Measurements from ENCODE around the gene SPOPL.
"Not testable (repeated sequence)": the region's sequence is repeated elsewhere in the genome, so short reads cannot be mapped to it uniquely, and the experiment has no call there.

SPOPL gene

DNA sequence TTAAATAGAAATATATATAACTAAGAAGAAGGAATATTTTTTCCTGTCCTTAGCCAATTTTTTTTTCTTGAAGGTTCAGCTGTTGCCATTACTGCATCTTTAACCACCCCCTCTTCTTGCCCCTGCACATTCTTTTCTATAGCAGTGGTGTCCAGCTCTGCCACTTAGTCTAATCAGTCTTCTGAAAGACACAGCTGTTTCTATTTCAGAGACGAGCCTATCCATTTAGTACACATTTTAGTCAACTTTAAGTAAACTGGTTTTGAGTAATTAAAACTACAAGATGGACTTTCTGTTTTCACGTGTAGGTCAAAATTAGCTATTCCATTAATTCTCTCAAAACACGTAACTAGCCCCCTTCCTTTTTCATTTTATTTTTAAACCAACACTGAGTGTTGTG, 21.0 kb downstream of the SPOPL start:
- in situ Hi-C loops (cut with HindIII; ENCODE audit: low sequenced_read_pairs), result no loop called here

DNA sequence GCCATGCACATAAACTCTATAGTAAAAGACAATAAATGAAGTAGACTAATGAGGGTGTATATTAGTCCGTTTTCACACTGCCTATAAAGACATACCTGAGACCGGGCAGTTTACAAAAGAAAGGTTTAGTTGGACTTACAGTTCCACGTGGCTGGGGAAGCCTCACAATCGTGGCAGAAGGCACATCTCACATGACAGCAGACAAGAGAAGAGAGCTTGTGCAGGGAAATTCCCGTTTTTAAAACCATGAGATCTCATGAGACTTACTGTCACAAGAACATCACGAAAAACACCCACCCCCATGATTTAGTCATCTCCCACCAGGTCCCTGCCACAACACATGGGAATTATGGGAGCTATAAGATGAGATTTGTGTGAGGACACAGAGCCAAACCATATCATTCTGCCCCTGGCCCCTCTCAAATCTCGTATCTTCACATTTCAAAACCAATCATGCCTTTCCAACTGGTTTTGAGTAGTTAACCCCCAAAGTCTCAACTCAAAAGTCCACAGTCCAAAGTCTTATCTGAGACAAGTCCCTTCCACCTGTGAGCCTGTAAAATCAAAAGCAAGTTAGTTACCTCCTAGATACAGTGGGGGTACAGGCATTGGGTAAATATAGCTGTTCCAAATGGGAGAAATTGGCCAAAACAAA, 21.6 kb downstream of the SPOPL start:
- in situ Hi-C loops (cut with HindIII; ENCODE audit: low sequenced_read_pairs), result not testable (repeated sequence)

DNA sequence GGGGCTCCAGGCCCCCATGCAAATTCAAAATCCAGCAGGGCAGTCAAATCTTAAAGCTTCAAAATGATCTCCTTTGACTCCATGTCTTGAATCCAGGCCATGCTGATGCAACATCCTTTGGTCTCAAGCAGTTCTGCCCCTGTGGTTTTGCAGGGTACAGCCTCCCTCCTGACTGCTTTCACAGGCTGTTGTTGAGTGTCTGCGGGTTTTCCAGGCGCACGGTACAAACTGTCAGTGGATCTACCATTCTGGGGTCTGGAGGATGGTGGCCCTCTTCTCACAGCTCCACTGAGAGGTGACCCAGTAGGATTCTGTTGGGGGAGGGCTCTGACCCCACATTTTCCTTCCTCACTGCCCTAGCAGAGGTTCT, 22.1 kb downstream of the SPOPL start:
- in situ Hi-C loops (cut with HindIII; ENCODE audit: low sequenced_read_pairs), result not testable (repeated sequence)

DNA sequence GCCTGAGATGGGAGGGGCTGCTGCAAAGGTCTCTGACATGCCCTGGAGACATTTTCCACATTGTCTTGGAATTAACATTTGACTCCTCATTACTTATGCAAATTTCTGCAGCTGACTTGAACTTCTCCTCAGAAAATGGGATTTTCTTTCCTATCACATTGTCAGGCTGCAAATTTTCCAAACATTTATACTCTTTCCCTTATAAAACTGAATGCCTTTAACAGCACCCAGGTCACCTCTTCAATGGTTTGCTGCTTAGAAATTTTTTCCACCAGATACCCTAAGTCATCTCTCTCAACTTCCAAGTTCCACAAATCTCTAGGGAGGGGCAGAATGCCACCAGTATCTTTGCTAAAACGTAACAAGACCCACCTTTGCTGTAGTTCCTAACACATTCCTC, 22.8 kb downstream of the SPOPL start:
- in situ Hi-C loops (cut with HindIII; ENCODE audit: low sequenced_read_pairs), result not testable (repeated sequence)

DNA sequence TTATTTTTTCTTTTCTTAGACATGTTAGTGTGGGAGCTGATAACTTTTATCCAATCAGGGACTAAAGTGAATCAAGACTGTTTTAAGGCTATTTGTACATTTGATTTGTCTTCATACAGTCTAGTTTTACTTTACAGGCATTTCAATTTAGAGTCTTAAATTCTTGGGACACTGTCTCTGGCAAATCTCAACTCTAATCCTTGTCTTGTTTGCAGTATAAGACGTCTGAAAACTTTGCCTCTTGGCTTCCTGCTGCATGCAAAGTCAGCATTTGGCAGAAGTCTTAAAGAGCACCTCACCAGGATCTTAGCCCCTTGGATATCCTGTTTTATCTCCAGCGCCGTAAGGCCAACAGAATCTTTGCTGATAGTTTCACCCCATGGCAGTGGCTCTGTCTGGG, 30.3 kb downstream of the SPOPL start:
- in situ Hi-C loops (cut with HindIII; ENCODE audit: low sequenced_read_pairs), result no loop called here

DNA sequence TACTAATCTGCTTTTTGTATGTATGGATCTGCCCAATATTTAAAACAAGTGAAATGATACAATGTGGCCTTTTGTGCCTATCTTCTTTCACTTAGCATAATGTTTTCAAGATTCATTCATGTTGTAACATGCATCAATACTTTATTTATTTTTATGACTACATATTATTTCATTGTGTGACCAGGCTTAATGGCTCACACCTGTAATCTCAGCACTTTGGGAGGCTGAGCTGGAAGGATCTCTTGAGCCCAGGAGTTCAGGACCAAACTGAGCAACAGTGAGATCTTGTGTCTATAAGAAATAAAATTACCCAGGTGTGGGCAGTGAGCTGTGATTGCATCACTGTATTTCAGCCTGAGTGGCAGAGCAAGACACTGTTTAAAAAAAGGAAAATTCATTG, 33.2 kb downstream of the SPOPL start:
- in situ Hi-C loops (cut with HindIII; ENCODE audit: low sequenced_read_pairs), result no loop called here

DNA sequence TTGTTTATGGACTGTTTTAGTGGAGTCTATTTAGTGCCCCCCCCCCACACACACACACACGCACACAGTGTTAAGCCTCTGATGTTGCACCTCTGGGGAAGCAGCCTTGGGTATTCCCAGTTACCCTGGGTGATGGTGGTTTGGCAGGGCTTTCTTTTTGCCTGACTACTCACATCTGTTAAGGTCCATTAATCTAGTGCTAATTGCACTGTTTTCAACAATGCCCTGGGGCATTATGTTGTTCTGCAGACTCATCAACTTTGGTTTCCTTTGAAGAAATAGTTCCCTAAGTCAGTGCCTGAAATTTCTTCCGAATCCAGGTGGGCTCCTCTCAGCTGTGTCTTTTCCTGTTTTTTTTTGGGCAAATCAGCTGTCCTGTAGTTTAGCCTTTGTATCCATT, 34.7 kb downstream of the SPOPL start:
- in situ Hi-C loops (cut with HindIII; ENCODE audit: low sequenced_read_pairs), result no loop called here

DNA sequence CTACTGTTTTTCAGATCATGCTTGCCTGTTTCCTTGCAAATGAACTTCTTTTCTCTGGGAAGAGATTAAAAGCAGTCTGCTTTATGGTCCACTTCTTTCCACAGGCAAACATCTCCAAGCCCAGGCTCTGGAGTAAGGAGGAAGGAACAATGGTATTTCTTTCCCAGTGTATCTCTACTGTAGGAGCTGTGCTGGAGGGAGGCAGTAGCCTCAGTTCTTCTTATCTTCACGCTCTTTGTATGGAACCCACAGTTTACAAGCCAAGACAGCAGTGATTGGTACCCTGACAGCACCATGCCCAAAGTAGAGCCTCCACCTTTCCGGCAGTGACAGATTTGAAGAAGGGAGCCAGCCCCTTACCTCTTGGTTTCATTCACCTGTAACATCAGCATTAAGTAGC, 35.2 kb downstream of the SPOPL start:
- in situ Hi-C loops (cut with HindIII; ENCODE audit: low sequenced_read_pairs), result no loop called here

DNA sequence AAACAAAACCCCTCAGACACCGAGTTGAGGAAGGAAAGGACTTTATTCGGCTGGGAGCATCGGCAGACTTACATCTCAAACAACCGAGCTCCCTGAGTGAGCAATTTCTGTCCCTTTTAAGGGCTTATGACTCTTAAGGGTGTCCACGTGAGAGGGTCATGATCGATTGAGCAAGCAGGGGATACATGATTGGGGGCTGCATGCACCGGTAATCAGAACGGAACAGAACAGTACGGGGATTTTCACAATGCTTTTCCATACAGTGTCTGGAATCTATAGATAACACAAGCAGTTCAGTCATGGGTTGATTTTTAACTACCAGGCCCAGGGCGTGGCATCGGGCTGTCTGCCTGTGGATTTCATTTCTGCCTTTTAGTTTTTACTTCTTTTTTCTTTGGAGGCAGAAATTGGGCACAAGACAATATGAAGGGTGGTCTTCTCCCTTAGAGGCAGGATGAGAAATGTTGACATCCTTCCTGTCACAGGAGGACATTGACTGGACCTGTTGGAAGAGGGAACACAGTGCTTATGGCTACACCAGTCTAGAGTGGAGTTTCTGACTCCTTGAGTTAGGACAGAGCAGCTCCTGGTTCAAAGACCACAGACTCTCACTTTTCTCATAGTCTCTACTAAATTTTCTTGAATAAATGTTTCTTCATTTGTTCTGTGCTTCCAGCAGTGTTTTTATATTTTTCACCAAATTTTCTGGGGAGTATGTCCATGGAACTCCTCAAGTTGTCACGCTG, 35.8 kb downstream of the SPOPL start:
- in situ Hi-C loops (cut with HindIII; ENCODE audit: low sequenced_read_pairs), result no loop called here

DNA sequence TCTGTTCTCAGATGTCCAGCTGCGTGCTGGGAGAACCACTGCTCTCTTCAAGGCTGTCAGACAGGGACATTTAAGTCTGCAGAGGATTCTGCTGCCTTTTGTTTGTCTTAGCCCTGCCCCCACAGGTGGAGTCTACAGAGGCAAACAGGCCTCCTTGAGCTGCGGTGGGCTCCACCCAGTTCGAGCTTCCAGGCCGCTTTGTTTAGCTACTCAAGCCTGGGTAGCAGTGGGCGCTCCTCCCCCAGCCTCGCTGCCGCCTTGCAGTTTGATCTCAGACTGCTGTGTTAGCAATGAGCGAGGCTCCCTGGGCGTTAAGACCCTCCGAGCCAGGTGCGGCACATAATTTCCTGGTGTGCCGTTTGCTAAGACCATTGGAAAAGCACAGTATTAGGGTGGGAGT, 42.6 kb downstream of the SPOPL start:
- in situ Hi-C loops (cut with HindIII; ENCODE audit: low sequenced_read_pairs), result not testable (repeated sequence)

DNA sequence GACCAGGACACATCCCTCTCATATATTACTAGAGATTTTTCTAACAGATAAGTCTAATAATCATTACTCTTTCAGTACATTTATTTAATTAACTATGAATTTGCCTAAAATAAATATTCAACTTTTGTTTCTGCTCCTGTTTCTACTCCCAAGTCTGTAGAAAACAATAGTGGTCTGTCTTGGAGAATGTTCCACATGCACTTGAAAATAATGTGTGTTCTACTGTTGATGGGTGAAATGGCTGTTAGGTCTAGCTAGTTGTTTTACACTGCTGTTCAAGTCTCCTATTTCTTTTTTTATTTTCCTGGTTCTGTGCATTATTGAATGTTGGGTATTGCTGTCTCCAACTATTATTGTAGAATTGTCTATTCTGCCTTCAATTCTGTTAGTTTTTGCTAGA, 47.2 kb downstream of the SPOPL start:
- in situ Hi-C loops (cut with HindIII; ENCODE audit: low sequenced_read_pairs), result no loop called here

DNA sequence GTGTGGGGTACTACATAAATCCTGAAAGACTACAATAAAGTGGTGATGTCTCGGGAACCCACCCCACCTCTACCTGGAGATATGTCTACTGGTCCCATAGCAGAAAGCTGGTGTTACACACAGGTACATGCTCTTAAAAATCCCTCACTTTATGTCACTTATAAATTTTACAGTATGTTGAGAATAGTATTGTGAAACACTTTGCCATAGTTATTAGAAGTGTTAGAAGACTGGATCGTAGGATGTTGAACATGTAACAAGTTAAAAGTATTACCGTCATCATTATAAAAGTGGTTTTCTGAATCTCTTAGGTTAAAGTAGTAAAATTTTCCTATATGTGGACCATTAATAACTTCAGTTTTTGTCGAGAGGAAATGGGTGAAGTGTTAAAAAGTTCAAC, 48.6 kb downstream of the SPOPL start:
- in situ Hi-C loops (cut with HindIII; ENCODE audit: low sequenced_read_pairs), result no loop called here

DNA sequence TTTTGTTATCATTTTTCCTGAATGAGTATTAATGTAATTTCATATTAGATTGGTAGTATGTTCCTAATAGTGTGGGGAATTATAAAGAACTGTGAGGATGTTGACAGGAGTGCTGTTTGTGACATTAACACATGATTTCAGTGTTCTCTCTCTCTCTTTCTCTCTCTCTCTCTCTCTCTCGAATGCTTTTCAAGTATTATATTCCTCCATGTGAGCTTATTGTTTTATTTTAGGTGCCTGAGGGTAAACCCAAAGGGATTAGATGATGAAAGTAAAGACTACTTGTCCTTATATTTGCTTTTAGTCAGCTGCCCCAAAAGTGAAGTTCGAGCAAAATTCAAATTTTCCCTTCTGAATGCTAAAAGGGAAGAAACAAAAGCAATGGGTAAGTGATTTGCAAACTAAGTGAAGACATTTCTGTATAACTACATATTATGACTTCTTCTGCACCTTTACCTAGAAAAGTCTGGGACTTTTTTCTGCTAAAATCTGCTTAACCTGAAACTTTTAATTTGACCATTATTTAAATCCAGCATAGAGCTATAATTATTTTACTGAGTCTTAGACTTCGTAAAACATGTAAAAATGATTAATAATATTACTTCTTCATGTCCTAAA, 49.2 kb downstream of the SPOPL start:
- in situ Hi-C loops (cut with HindIII; ENCODE audit: low sequenced_read_pairs), result no loop called here

DNA sequence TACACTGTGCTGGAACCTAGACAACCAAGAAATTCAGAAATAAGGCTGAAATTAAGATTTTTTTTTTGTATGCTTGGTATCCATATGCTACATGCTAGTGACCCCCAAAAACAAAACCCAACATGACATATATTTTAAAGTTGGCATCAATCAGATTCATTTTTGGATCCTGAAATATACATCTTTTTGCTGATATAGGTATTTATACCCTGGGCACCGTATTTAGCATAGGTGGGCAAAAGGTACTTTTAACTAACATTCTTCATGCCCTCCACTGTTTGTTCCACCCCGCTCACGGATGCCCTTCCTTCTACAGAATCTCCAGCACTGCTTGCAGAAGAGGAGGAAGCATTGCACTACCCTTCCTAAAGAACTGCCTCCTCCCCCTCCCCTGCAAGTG, 52.6 kb downstream of the SPOPL start:
- in situ Hi-C loops (cut with HindIII; ENCODE audit: low sequenced_read_pairs), result no loop called here

DNA sequence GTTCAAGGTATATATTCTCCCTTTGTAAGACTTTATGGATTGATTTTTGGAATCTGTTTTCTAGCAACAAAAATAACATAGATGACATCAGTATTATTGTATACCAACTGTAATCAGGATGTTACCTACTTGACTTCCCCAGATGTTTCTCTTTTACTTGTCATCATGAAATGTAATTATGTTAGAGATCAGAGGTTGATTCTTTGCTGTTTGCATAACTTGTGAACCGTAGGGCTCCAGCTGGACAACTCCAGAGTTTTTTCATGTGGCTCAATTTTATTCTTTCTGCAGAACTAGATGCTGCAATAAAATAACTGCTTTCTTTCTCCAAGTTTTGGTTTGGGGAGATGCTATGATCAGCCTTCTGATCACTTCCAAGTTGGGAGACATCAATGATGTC, 58.1 kb downstream of the SPOPL start:
- in situ Hi-C loops (cut with HindIII; ENCODE audit: low sequenced_read_pairs), result no loop called here

DNA sequence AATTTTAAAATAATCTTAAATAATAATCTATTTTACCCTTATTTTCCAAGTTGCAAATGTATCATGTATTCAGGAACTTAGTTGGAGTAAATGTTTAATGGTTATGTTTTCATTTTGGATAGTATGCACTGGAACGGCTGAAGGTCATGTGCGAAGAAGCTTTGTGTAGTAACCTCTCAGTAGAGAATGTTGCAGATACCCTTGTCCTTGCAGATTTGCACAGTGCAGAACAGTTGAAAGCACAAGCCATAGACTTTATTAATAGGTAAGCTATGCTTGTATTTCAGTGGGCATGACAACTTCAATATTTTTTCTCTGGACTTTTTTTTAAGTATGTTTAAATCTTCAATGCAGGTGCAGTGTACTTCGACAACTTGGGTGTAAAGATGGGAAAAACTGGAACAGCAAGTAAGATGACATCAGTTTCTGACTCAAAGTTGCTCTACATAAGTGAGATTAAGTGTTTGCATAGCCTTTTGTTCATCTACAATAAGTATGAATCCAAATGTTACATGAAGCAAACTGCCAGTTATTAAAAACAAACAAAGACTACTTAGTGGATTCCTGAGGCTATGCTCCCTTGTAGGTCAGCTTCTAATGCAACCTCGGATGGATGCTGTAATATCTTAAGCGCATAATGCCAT, 63.1 kb downstream of the SPOPL start:
- in situ Hi-C loops (cut with HindIII; ENCODE audit: low sequenced_read_pairs), result no loop called here

DNA sequence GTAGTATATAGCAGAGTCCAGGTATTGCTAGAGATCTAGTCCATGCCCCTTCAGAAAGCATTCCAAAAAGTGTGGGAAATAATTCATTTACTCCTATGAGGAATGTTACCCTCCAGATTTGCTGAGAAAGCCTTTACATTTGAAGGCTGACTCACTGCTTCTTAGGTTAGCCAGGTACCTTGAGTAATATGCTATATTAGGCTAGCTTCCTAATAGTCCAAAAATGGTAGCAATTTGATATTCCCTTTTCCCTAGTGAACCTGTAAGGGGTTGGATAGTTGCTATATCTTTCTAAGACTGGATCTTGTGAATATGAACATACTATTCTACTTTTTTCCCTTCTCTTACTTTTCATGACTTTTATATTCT, 63.6 kb downstream of the SPOPL start:
- in situ Hi-C loops (cut with HindIII; ENCODE audit: low sequenced_read_pairs), result no loop called here

DNA sequence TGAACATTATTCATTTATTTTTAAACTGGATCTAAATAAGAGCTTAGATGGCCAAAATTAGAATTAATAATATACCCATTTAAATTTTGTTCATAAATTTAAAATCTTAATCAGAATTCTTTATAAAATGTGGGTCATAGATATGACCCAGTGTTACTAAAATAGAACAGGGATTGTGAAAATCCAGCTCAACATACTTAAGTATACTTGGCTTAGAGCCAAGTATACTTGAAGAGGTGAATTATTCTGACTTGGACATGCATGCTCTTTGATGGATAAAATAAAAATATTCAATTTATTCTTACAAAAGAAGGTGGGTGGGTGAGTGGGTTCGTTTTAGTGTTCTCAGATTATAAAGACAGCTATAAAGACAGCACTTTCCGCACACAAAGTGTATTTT, 70.7 kb downstream of the SPOPL start:
- in situ Hi-C loops (cut with HindIII; ENCODE audit: low sequenced_read_pairs), result no loop called here

DNA sequence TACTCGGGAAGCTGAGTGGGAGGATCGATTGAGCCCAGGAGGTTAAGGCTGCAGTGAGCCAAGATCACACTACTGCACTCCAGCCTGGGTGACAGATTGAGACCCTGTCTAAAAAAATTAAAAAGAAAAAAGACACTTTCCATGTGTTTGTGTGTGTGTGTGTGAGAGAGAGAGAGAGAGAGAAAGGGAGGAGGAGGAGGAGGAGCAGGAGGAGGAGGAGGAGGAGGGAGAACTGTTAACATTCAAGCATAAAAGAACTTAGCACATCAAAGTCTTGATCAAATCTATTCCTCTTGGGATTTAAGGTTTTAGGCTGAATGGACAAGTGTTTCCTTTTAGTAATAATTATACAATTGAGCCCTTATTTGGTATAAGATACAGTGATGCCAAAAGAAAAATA, 75.5 kb downstream of the SPOPL start:
- in situ Hi-C loops (cut with HindIII; ENCODE audit: low sequenced_read_pairs), result no loop called here

DNA sequence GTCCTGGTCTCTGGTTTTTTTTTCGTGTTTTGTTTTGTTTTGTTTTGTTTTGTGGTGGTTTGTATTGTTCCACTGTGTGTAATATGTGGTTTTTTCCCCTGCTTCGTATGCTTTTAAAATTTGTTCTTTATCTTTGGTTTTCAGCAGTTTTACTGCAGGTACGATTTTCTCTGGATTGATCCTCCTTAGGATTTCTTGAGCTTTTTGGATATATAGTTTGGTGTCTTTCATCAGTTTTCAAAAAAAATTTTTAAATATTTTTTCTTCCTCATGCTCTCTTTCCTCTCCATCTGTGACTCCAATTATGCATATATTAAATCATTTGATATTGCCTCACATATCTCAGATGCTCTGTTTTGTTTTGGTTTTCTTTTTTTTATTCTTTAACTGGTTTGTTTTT, 78.0 kb downstream of the SPOPL start:
- in situ Hi-C loops (cut with HindIII; ENCODE audit: low sequenced_read_pairs), result no loop called here

DNA sequence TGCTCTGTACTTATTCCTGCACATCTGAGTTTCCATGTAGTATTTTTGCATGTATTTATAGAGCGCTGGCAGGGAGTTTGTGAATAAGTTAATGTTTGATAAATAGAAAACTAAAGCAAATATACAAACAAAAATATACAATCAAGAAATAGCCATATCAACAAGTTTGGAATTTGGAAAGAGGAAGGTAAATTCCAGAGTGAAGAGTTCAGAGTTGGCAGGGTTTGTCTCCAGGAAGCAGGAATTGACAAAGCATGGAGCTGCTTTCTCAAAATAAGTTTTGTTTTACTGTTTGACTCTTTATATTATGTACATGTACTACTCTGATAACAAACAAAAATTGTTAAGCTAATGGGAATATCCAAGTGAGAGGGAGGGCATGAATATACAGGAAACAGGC, 80.3 kb downstream of the SPOPL start:
- in situ Hi-C loops (cut with HindIII; ENCODE audit: low sequenced_read_pairs), result no loop called here

DNA sequence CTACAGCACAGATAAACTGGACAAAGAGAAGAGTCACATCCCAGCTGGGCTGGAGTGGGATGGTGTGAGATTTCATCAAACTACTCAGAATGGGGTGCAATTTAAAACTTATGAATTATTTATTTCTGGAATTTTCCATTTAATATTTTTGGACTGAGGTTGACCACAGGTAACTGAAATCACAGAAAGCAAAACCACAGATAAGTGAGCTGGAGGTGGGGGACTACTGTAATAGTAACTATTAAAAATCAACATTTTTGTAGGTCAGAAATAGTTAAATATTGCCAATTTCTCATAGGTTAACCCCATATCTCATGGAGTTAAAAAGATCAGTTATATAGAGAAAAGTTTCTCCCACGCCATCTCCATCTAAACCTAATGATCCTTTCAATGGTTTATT, 88.1 kb downstream of the SPOPL start:
- in situ Hi-C loops (cut with HindIII; ENCODE audit: low sequenced_read_pairs), result no loop called here
